ENCODE data around the gene SOX18. TPM values are rescaled to one million over a fixed set of nuclear protein-coding genes. Genes with fewer than 3 reads are reported as not detected.

SOX18 gene
- total and polyA plus RNA-seq, 2 of the 13 experiments (the other 11 are each of a cell fraction or from before 2014, with no cell fraction given), result 1.6 to 1.9 TPM

GRCh38 chr20:64052987-64053840, 3.8 kb upstream of the SOX18 start (continued):
- TF ChIP-seq ZXDC (CRISPR knock-in tag; IDR thresholded peaks at IDR 0.05), result peak; percentile 34; the same call in 1 of the 2 replicates
- peak; percentile 55; the same call in 1 of the 2 replicates for TF ChIP-seq ZFY (CRISPR knock-in tag; IDR thresholded peaks at IDR 0.05)
- TF ChIP-seq ZNF792 (CRISPR knock-in tag; IDR thresholded peaks at IDR 0.05), result peak; percentile 49; the same call in 1 of the 2 replicates
- TF ChIP-seq KLF9 (CRISPR knock-in tag; IDR thresholded peaks at IDR 0.05; ENCODE audit: low read depth), result no peak
- TF ChIP-seq ZNF609 (CRISPR knock-in tag; IDR thresholded peaks at IDR 0.05; ENCODE audit: borderline replicate concordance), result peak; percentile 38; the same call in 1 of the 2 replicates
- TF ChIP-seq ZNF251 (CRISPR knock-in tag; IDR thresholded peaks at IDR 0.05), result peak; percentile 89; the same call in 1 of the 2 replicates
- peak; percentile 64 for TF ChIP-seq ELF3 (CRISPR knock-in tag; IDR thresholded peaks at IDR 0.05)
- TF ChIP-seq KMT2B (CRISPR knock-in tag; IDR thresholded peaks at IDR 0.05), result peak; percentile 52; the same call in 1 of the 2 replicates
- TF ChIP-seq SNAPC5 (CRISPR knock-in tag; IDR thresholded peaks at IDR 0.05; ENCODE audit: borderline replicate concordance), result 0 out of 2 replicates have a peak, but pooled peaks have one; percentile 51
- peak; percentile 45 for TF ChIP-seq ZNF547 (CRISPR knock-in tag; IDR thresholded peaks at IDR 0.05)
- TF ChIP-seq SAP130 (CRISPR knock-in tag; IDR thresholded peaks at IDR 0.05; ENCODE audit: low read depth), result peak; percentile 96
- 0 out of 2 replicates have a peak, but pooled peaks have one; percentile 20 for TF ChIP-seq KLF12 (CRISPR knock-in tag; IDR thresholded peaks at IDR 0.05; ENCODE audit: borderline replicate concordance)
- TF ChIP-seq ZNF260 (CRISPR knock-in tag; IDR thresholded peaks at IDR 0.05; ENCODE audit: borderline replicate concordance, low read depth), result 0 out of 2 replicates have a peak, but pooled peaks have one; percentile 32
- TF ChIP-seq ZFP62 (CRISPR knock-in tag; IDR thresholded peaks at IDR 0.05), result no peak
- peak; percentile 41; the same call in 1 of the 2 replicates for TF ChIP-seq ZFP91 (CRISPR knock-in tag; IDR thresholded peaks at IDR 0.05; ENCODE audit: borderline replicate concordance)
- 0 out of 2 replicates have a peak, but pooled peaks have one; percentile 38 for TF ChIP-seq ZNF30 (CRISPR knock-in tag; IDR thresholded peaks at IDR 0.05)

All from HepG2 (cell line).